Measurements from ENCODE around the gene CROCC.
"Not testable (repeated sequence)": the region's sequence is repeated elsewhere in the genome, so short reads cannot be mapped to it uniquely, and the experiment has no call there.

Gene CROCC

GRCh38 chr1:16896316-16897055, 25.2 kb upstream of the CROCC start:
- DNase-seq: peak; percentile 66

- not testable (repeated sequence) for DNase-seq
Measured at GRCh38 chr1:16897653-16898052, 24.1 kb upstream of the CROCC start.

GRCh38 chr1:16898298-16898697, 23.4 kb upstream of the CROCC start:
- DNase-seq: not testable (repeated sequence)

GRCh38 chr1:16899020-16899419, 22.7 kb upstream of the CROCC start:
- DNase-seq: not testable (repeated sequence)

- DNase-seq: no peak
Measured at GRCh38 chr1:16900751-16901150, 21.0 kb upstream of the CROCC start.

GRCh38 chr1:16901371-16901770, 20.4 kb upstream of the CROCC start:
- not testable (repeated sequence) for DNase-seq

GRCh38 chr1:16903054-16903453, 18.7 kb upstream of the CROCC start:
- no peak for DNase-seq

GRCh38 chr1:16903458-16903796, 18.3 kb upstream of the CROCC start:
- no peak for DNase-seq

- peak; percentile 98 for DNase-seq
Measured at GRCh38 chr1:16904560-16905109, 17.1 kb upstream of the CROCC start.

- no peak for DNase-seq
Measured at GRCh38 chr1:16905110-16905867, 16.4 kb upstream of the CROCC start.

- DNase-seq: no peak
Measured at GRCh38 chr1:16905868-16906702, 15.6 kb upstream of the CROCC start.

GRCh38 chr1:16906873-16907272, 14.9 kb upstream of the CROCC start:
- DNase-seq: no peak

- no peak for DNase-seq
Measured at GRCh38 chr1:16907870-16908758, 13.6 kb upstream of the CROCC start.

GRCh38 chr1:16911851-16912721, 9.6 kb upstream of the CROCC start:
- DNase-seq: not testable (repeated sequence)

GRCh38 chr1:16912742-16913141, 9.0 kb upstream of the CROCC start:
- not testable (repeated sequence) for DNase-seq

- DNase-seq: no peak
Measured at GRCh38 chr1:16913181-16913832, 8.4 kb upstream of the CROCC start.

GRCh38 chr1:16913833-16914662, 7.7 kb upstream of the CROCC start:
- DNase-seq: peak; percentile 96

- DNase-seq: not testable (repeated sequence)
Measured at GRCh38 chr1:16914928-16915626, 6.7 kb upstream of the CROCC start.

GRCh38 chr1:16915627-16915973, 6.1 kb upstream of the CROCC start:
- no peak for DNase-seq

All from NCI-H2107 (cell line).